Neural cell (in vitro differentiated cells): ENCODE data around the gene TYW1.
"Not testable (repeated sequence)": the region's sequence is repeated elsewhere in the genome, so short reads cannot be mapped to it uniquely, and the experiment has no call there.

Experiments used
- CTCF ChIP-seq: fragments of 450-650 bp; IDR thresholded peaks from 2 replicates; pipeline ENCODE4 v1.5.1; 2014; ENCODE audit warnings: antibody characterized with exemption, mild to moderate bottlenecking, moderate library complexity; ENCODE audit not compliant: poor library complexity, severe bottlenecking
- POLR2AphosphoS5 ChIP-seq: IDR thresholded peaks from 2 replicates; pipeline ENCODE4 v1.6.1; 2012

DNA sequence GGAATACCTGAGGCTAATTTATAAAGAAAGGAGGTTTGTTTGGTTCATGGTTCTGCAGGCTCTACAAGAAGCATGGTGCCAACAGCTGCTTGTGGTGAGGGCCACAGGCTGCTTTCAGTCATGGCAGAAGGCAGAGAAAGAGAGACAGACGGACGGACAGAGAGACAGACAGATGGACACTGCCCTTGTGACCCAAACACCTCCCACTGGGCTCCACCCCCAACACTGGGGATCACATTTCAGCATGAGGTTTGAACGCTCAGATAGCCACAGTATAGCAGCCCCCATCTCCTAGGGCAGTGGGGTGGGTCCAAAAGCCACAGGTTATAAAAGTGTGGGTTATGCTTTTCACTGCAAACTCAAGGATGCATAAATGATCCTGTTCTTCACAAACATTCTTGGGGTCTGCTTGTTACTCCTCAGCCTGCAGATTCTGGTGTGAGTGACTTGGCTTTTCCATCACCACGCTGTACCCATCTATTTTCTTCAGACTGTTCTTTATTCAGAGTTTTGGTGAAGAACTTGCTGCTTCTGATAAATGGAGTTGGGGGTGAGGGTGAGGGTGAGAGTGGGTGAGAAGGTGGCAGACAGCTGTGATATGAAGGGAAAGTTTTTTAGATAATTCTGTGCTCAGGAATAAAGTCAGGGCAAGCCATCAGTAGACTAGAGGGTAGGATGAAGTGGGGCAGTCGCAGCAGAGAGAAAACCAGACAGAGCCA, 194.5 kb downstream of the TYW1 start:
- not testable (repeated sequence) for TF ChIP-seq CTCF, POLR2AphosphoS5
